ENCODE data around the gene CLMN. TPM values are rescaled to one million over a fixed set of nuclear protein-coding genes. Genes with fewer than 3 reads are reported as not detected.
"Not testable (repeated sequence)": the region's sequence is repeated elsewhere in the genome, so short reads cannot be mapped to it uniquely, and the experiment has no call there.

The CLMN gene
- total RNA-seq, 2 experiments from 2014 or later = 0.29 to 0.40 TPM

GRCh38 chr14:95155045-95155444, 164.7 kb downstream of the CLMN start:
- POLR2A ChIA-PET = no interaction called here
- CTCF ChIA-PET = interaction anchor here (0.6 kb wide), 1 partner anchor 109 kb away, joined by 3 read pairs; no protein-coding TSS in a partner anchor

GRCh38 chr14:95153866-95154265, 165.8 kb downstream of the CLMN start:
- CTCF ChIA-PET = no interaction called here
- POLR2A ChIA-PET = no interaction called here

- POLR2A ChIA-PET = no interaction called here
These were observed 168.1 kb downstream of the CLMN start for GRCh38 chr14:95151561-95151960.

GRCh38 chr14:95150910-95151309, 168.8 kb downstream of the CLMN start:
- POLR2A ChIA-PET = no interaction called here

More at GRCh38 chr14:95151561-95151960, 168.1 kb downstream of the CLMN start:
- CTCF ChIA-PET = interaction anchor here (0.8 kb wide), 1 partner anchor 27 kb away, joined by 3 read pairs; no protein-coding TSS in a partner anchor

GRCh38 chr14:95149441-95149840, 170.3 kb downstream of the CLMN start:
- ChIA-PET CTCF (no interaction called here), POLR2A (interaction anchor here (1.0 kb wide), 1 partner anchor 8 kb away, joined by 3 read pairs; no protein-coding TSS in a partner anchor)

More at GRCh38 chr14:95150910-95151309, 168.8 kb downstream of the CLMN start:
- CTCF ChIA-PET = interaction anchor here (0.8 kb wide), 1 partner anchor 26 kb away, joined by 3 read pairs; no protein-coding TSS in a partner anchor

GRCh38 chr14:95147597-95147996, 172.1 kb downstream of the CLMN start:
- ChIA-PET CTCF (no interaction called here), POLR2A (no interaction called here)

- CTCF ChIA-PET = no interaction called here
- POLR2A ChIA-PET = no interaction called here
These were observed 173.5 kb downstream of the CLMN start for GRCh38 chr14:95146079-95146771.

GRCh38 chr14:95144849-95145248, 174.9 kb downstream of the CLMN start:
- ChIA-PET CTCF (no interaction called here), POLR2A (no interaction called here)

GRCh38 chr14:95143808-95144620, 175.7 kb downstream of the CLMN start:
- POLR2A ChIA-PET = no interaction called here
- CTCF ChIA-PET = no interaction called here

GRCh38 chr14:95142208-95142607, 177.5 kb downstream of the CLMN start:
- POLR2A ChIA-PET = no interaction called here
- CTCF ChIA-PET = no interaction called here

GRCh38 chr14:95141684-95142083, 178.0 kb downstream of the CLMN start:
- CTCF ChIA-PET = no interaction called here

GRCh38 chr14:95140060-95140858, 179.4 kb downstream of the CLMN start:
- CTCF ChIA-PET = no interaction called here
- POLR2A ChIA-PET = no interaction called here

More at GRCh38 chr14:95141684-95142083, 178.0 kb downstream of the CLMN start:
- POLR2A ChIA-PET = no interaction called here

- CTCF ChIA-PET = no interaction called here
- POLR2A ChIA-PET = no interaction called here
These were observed 180.8 kb downstream of the CLMN start for GRCh38 chr14:95138876-95139275.

GRCh38 chr14:95138455-95138854, 181.3 kb downstream of the CLMN start:
- CTCF ChIA-PET = not testable (repeated sequence)

GRCh38 chr14:95137804-95138167, 181.9 kb downstream of the CLMN start:
- CTCF ChIA-PET = no interaction called here
- POLR2A ChIA-PET = no interaction called here

More at GRCh38 chr14:95138455-95138854, 181.3 kb downstream of the CLMN start:
- POLR2A ChIA-PET = not testable (repeated sequence)

GRCh38 chr14:95137164-95137803, 182.4 kb downstream of the CLMN start:
- ChIA-PET POLR2A (no interaction called here), CTCF (no interaction called here)

GRCh38 chr14:95136631-95137030, 183.1 kb downstream of the CLMN start:
- ChIA-PET POLR2A (no interaction called here), CTCF (no interaction called here)

- ChIA-PET CTCF (no interaction called here), POLR2A (no interaction called here)
These were observed 185.3 kb downstream of the CLMN start for GRCh38 chr14:95134304-95134933.

GRCh38 chr14:95133282-95133681, 186.4 kb downstream of the CLMN start:
- ChIA-PET CTCF (no interaction called here), POLR2A (no interaction called here)

GRCh38 chr14:95132760-95133159, 186.9 kb downstream of the CLMN start:
- CTCF ChIA-PET = no interaction called here

More at GRCh38 chr14:95132760-95133159, 186.9 kb downstream of the CLMN start:
- POLR2A ChIA-PET = no interaction called here

Measured in activated CD8-positive, alpha-beta memory T cell treated with anti-CD3 and anti-CD28 coated beads for 36 hours (primary cell).